HL-60 (cell line): ENCODE data around the gene ASPRV1.

Source experiments
- DNase-seq, 2 experiments: peaks; one replicate each; pipeline ENCODE4 v3.0.0-alpha.2; 2010 to 2020; ENCODE audit warnings: low read depth in 1 of 2, low spot score in 1 of 2
- H3K27ac ChIP-seq: fragments of 250-450 bp; sonication (Bioruptor Pico); replicated peaks from 2 replicates; pipeline ENCODE4 v1.5.1; 2020; ENCODE audit warnings: mild to moderate bottlenecking, moderate library complexity
- H3K27me3 ChIP-seq: fragments of 250-450 bp; sonication (Bioruptor Pico); 2 replicates; pipeline ENCODE4 v1.5.1; 2021; ENCODE audit warnings: mild to moderate bottlenecking, moderate library complexity; ENCODE audit not compliant: insufficient read depth, poor library complexity, severe bottlenecking
- H3K4me3 ChIP-seq: replicated peaks from 2 replicates; pipeline ENCODE4 v1.5.1; 2011; ENCODE audit warnings: mild to moderate bottlenecking, control low read depth, low read length; ENCODE audit not compliant: insufficient read depth
- GABPA ChIP-seq: IDR thresholded peaks from 2 replicates; pipeline ENCODE4 v1.6.1; 2012; ENCODE audit warnings: low read depth
- POLR2AphosphoS5 ChIP-seq: IDR thresholded peaks from 2 replicates; pipeline ENCODE4 v1.6.1; 2012; ENCODE audit warnings: low read depth
- REST ChIP-seq: IDR thresholded peaks from 2 replicates; pipeline ENCODE4 v1.6.1; 2012; ENCODE audit warnings: low read depth; ENCODE audit not compliant: insufficient replicate concordance
- SPI1 ChIP-seq: IDR thresholded peaks from 2 replicates; pipeline ENCODE4 v1.6.1; 2012; ENCODE audit warnings: low read depth, mild to moderate bottlenecking, borderline replicate concordance
- TF ChIP-seq, protein P1 (sequence below): IDR thresholded peaks from one replicate; pipeline ENCODE4 v1.5.1; 2011; ENCODE audit warnings: low read length, control low read depth, inconsistent platforms; ENCODE audit not compliant: insufficient read depth

ASPRV1 gene

GRCh38 chr2:69969126-69969983 lies 7.9 kb upstream of the ASPRV1 start:
- H3K4me3 ChIP-seq = no peak overlapping the region
- no peak overlapping the region for H3K27ac ChIP-seq
- no peak for DNase-seq
- TF ChIP-seq REST (no peak), GABPA (no peak), SPI1 (no peak), POLR2AphosphoS5 (no peak)
- TF ChIP-seq, protein P1, sequence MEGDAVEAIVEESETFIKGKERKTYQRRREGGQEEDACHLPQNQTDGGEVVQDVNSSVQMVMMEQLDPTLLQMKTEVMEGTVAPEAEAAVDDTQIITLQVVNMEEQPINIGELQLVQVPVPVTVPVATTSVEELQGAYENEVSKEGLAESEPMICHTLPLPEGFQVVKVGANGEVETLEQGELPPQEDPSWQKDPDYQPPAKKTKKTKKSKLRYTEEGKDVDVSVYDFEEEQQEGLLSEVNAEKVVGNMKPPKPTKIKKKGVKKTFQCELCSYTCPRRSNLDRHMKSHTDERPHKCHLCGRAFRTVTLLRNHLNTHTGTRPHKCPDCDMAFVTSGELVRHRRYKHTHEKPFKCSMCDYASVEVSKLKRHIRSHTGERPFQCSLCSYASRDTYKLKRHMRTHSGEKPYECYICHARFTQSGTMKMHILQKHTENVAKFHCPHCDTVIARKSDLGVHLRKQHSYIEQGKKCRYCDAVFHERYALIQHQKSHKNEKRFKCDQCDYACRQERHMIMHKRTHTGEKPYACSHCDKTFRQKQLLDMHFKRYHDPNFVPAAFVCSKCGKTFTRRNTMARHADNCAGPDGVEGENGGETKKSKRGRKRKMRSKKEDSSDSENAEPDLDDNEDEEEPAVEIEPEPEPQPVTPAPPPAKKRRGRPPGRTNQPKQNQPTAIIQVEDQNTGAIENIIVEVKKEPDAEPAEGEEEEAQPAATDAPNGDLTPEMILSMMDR = no peak
- H3K27me3 ChIP-seq = no peaks in the 10 kb centered on the region

GRCh38 chr2:69968609-69969008 lies 7.2 kb upstream of the ASPRV1 start:
- no peak for TF ChIP-seq POLR2AphosphoS5

GRCh38 chr2:69966496-69966895 lies 5.1 kb upstream of the ASPRV1 start:
- Histone ChIP-seq H3K27me3 (no peaks in the 10 kb centered on the region), H3K27ac (no peak overlapping the region), H3K4me3 (no peak overlapping the region)
- DNase-seq = no peak
- no peak for TF ChIP-seq SPI1
- TF ChIP-seq, protein P1 = no peak
- TF ChIP-seq GABPA = no peak
- TF ChIP-seq REST = no peak
- TF ChIP-seq POLR2AphosphoS5 = no peak

More at GRCh38 chr2:69968609-69969008, 7.2 kb upstream of the ASPRV1 start:
- Histone ChIP-seq H3K27me3 (no peaks in the 10 kb centered on the region), H3K4me3 (no peak overlapping the region), H3K27ac (no peak overlapping the region)
- DNase-seq = no peak

DNA sequence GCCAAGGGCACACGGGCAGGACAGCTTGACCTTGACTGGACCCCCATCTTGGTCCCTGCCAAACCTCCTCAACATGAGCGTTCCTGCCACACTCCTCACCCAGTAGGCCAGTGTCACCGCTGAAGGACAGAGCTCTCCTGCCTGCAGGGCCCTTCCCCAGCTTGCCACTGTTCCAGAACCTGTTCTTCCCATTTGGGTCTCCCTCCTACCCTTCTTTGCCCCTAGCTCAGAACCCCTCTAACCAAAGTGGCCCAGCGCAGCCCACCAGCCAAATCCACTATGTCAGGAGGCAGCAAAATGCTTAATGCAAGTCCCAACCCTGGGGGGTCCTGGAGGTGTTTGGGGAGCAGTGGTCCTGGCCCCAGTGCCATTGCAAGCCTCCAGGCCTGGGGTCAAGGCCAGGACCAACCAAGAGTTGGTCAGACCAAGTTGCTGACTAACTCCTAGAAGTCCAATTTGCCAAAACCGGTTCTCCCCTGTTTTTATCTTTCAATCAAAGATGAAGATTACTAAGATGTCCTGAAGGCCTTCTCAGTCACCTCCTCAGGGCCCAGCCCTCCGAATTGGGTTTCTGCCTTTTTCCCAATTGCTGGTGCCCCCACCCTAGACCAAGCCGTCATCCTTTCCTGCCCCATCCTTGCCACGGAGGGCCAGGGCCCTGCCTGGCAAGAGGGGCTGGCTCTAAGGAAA lies 4.5 kb upstream of the ASPRV1 start:
- no peak for DNase-seq
- no peak for TF ChIP-seq GABPA
- TF ChIP-seq POLR2AphosphoS5 = no peak
- no peak for TF ChIP-seq SPI1
- TF ChIP-seq REST = no peak
- TF ChIP-seq, protein P1 = no peak
- no peak overlapping the region for H3K4me3 ChIP-seq
- no peaks in the 10 kb centered on the region for H3K27me3 ChIP-seq
- no peak overlapping the region for H3K27ac ChIP-seq
